GM12878 (cell line): Measurements from ENCODE around the gene SYTL4. TPM values are rescaled to one million over a fixed set of nuclear protein-coding genes. Genes with fewer than 3 reads are reported as not detected.

Experiments
- ATAC-seq: fragments of 200-7000 bp; cut with Tn5 transposase; 3 replicates; pipeline ENCODE4 v1.9.1; 2020; ENCODE audit warnings: mild to moderate bottlenecking, moderate library complexity
- BruUV-seq: library from RNA; stranded (reverse); fragments of 400-500 nt; replicated peaks from 2 replicates; lab custom pipeline; 2021; lab: Mats Ljungman, UMichigan
- CTCF ChIA-PET: fragments of 300-600 bp; sonication (Branson Sonifier 250); formaldehyde crosslinking; extraction: SDS; loops from one replicate; lab custom pipeline; 2021; ENCODE audit warnings: inconsistent platforms; lab: Yijun Ruan, JAX
- POLR2A ChIA-PET: fragments of 350-600 bp; formaldehyde crosslinking; extraction: SDS; loops from one replicate; lab custom pipeline; 2021; ENCODE audit warnings: inconsistent platforms; lab: Charles Lee
- RAD21 ChIA-PET: fragments of 300-600 bp; sonication (Branson Sonifier 250); formaldehyde crosslinking; loops from one replicate; lab custom pipeline; 2023; ENCODE audit warnings: antibody characterized with exemption; ENCODE audit not compliant: unreplicated experiment; lab: Charles Lee
- SMC1A ChIA-PET: fragments of 300-600 bp; sonication (Branson Sonifier 250); formaldehyde crosslinking; loops from one replicate; lab custom pipeline; 2023; ENCODE audit not compliant: unreplicated experiment, uncharacterized antibody; lab: Charles Lee
- DNase-seq: peaks from one replicate; pipeline ENCODE4 v3.0.0-alpha.2; 2011; ENCODE audit warnings: low read depth, low spot score
- FAIRE-seq: peaks from 3 replicates; lab custom pipeline; 2011; peaks lifted over from hg19 to GRCh38; lab: Jason Lieb, UNC
- H2AFZ ChIP-seq: 2 replicates; pipeline ENCODE4 v1.6.0; 2011; ENCODE audit warnings: low read depth, low read length, control low read depth; ENCODE audit not compliant: control insufficient read depth
- H3K27ac ChIP-seq: 2 replicates; pipeline ENCODE4 v1.5.1; 2011; ENCODE audit warnings: control low read depth; ENCODE audit not compliant: control insufficient read depth, insufficient read depth
- H3K27me3 ChIP-seq, 2 experiments: replicated peaks in 1 of 2; 2 replicates each; pipeline versions ENCODE4 v1.6.0 to v1.6.1; 2011; ENCODE audit warnings: low read length in 1 of 2; ENCODE audit not compliant: control insufficient read depth in 2 of 2, insufficient read depth in 2 of 2
- H3K36me3 ChIP-seq, 2 experiments: 2 replicates each; pipeline ENCODE4 v1.5.1; 2011; ENCODE audit warnings: low read length in 1 of 2; ENCODE audit not compliant: control insufficient read depth in 2 of 2, insufficient read depth in 2 of 2
- H3K4me1 ChIP-seq: 2 replicates; pipeline ENCODE4 v1.6.1; 2011; ENCODE audit warnings: mild to moderate bottlenecking, low read length, moderate library complexity, mixed read lengths; ENCODE audit not compliant: control insufficient read depth, insufficient read depth
- H3K4me2 ChIP-seq: 2 replicates; pipeline ENCODE4 v1.6.0; 2011; ENCODE audit warnings: control low read depth; ENCODE audit not compliant: control insufficient read depth, insufficient read depth
- H3K4me3 ChIP-seq: fragments of 200-600 bp; sonication (generic); 2 replicates; pipeline ENCODE4 v1.5.1; 2016
- H3K79me2 ChIP-seq: 2 replicates; pipeline ENCODE4 v1.6.0; 2011; ENCODE audit warnings: low read length; ENCODE audit not compliant: control insufficient read depth, insufficient read depth
- H3K9ac ChIP-seq: 2 replicates; pipeline ENCODE4 v1.8.0; 2011; ENCODE audit warnings: low read length, control low read depth, mixed read lengths; ENCODE audit not compliant: control insufficient read depth, insufficient read depth
- H3K9me3 ChIP-seq: replicated peaks from 3 replicates; pipeline ENCODE4 v1.5.1; 2011; ENCODE audit warnings: mild to moderate bottlenecking, low read length; ENCODE audit not compliant: control insufficient read depth, insufficient read depth
- H4K20me1 ChIP-seq: 2 replicates; pipeline ENCODE4 v1.6.0; 2011; ENCODE audit not compliant: control insufficient read depth, insufficient read depth
- BRCA1 ChIP-seq: IDR thresholded peaks from 2 replicates; pipeline ENCODE4 v1.6.1; 2011; ENCODE audit warnings: low read depth, low read length, improper control_type of control experiment
- CBX5 ChIP-seq: sonication (generic); IDR thresholded peaks from 2 replicates; pipeline ENCODE4 v1.6.1; 2016; ENCODE audit warnings: low read depth, moderate library complexity, mild to moderate bottlenecking, inconsistent platforms
- NRF1 ChIP-seq: conservative IDR thresholded peaks from 2 replicates; pipeline ENCODE4 v1.6.1; 2011; ENCODE audit warnings: mild to moderate bottlenecking, low read depth, low read length, improper control_type of control experiment
- STAT1 ChIP-seq: fragments of 450-650 bp; conservative IDR thresholded peaks from 2 replicates; pipeline ENCODE4 v1.6.1; 2014; ENCODE audit warnings: antibody characterized with exemption, mild to moderate bottlenecking
- TCF3 ChIP-seq: IDR thresholded peaks from 2 replicates; pipeline ENCODE4 v1.6.1; 2012; ENCODE audit warnings: low read depth, mild to moderate bottlenecking, low read length, borderline replicate concordance; ENCODE audit not compliant: insufficient read depth
- ZSCAN29 ChIP-seq: fragments of 450-650 bp; IDR thresholded peaks from 2 replicates; pipeline ENCODE4 v1.6.1; 2017; ENCODE audit warnings: mild to moderate bottlenecking, moderate library complexity
- WGBS: methylation state at CpG from one replicate; pipeline ENCODE4 v1.1.6; 2016; ENCODE audit warnings: low lambda C conversion rate; ENCODE audit not compliant: insufficient replicate concordance, insufficient coverage; ENCODE audit errors: missing lambda C conversion rate; 5-methylcytosine and 5-hydroxymethylcytosine counted together
- in situ Hi-C: fragments of 300-500 bp; cut with MboI; formaldehyde crosslinking; loops from 9 replicates; pipeline ENCODE4 v1.14.3; 2018; ENCODE audit warnings: mixed read lengths
- intact Hi-C: fragments of 100-400 bp; cut with micrococcal nuclease; formaldehyde crosslinking; loops from one replicate; pipeline ENCODE4 v1.14.2; 2022; ENCODE audit not compliant: unreplicated experiment
- polyA plus RNA-seq, 11 experiments: library from polyadenylated mRNA; depleted of rRNA in 4 of 11; unstranded in 6 of 11; stranded (reverse) in 5 of 11; fragments of >200 nt; fragmentation: Nextera tagmentation in 4 of 11; fragmentation: Illumina TruSeq in 1 of 11; extraction: Ambion mirVana in 4 of 11; extraction: Trizol in 1 of 11; gene quantifications; 1 replicate in 1 of 11; 2 replicates in 10 of 11; pipeline versions ENCODE4 v1.2.1 to v1.2.3, GENCODE V29; 2011 to 2016; ENCODE audit warnings: inconsistent platforms in 2 of 11, missing spikeins in 2 of 11, low read depth in 1 of 11
- total RNA-seq, 4 experiments: library from RNA; depleted of rRNA in 3 of 4; stranded (reverse); fragments of >200 nt in 3 of 4; fragmentation: Illumina TruSeq in 1 of 4; extraction: Trizol in 1 of 4; gene quantifications; 2 replicates each; pipeline versions ENCODE4 v1.2.1 to v1.2.3, GENCODE V29; 2013 to 2021
- TF ChIP-seq, protein P1 (sequence below): fragments of 450-650 bp; IDR thresholded peaks from 2 replicates; pipeline ENCODE4 v1.6.1; 2017; ENCODE audit warnings: borderline replicate concordance
- TF ChIP-seq, protein P2 (sequence below): IDR thresholded peaks from 2 replicates; pipeline ENCODE4 v1.6.1; 2012; ENCODE audit warnings: improper control_type of control experiment, low read depth, low read length; ENCODE audit not compliant: insufficient replicate concordance
- TF ChIP-seq, protein P3 (sequence below): IDR thresholded peaks from 2 replicates; pipeline ENCODE4 v1.6.1; 2012; ENCODE audit warnings: low read depth, low read length, improper control_type of control experiment
- TF ChIP-seq, protein P4 (sequence below), 3 experiments: IDR thresholded peaks in 2 of 3; conservative IDR thresholded peaks in 1 of 3; 2 replicates each; pipeline ENCODE4 v1.5.1; 2011; ENCODE audit warnings: low read depth in 3 of 3, low read length in 3 of 3, mild to moderate bottlenecking in 3 of 3, control low read depth in 2 of 3, moderate library complexity in 2 of 3, inconsistent platforms in 1 of 3, mixed read lengths in 1 of 3; ENCODE audit not compliant: control insufficient read depth in 2 of 3, insufficient read depth in 1 of 3; ENCODE audit errors: extremely low read depth in 1 of 3

SYTL4 gene
- total and polyA plus RNA-seq, 10 of the 15 experiments (the other 5 are each of a cell fraction or from before 2014, with no cell fraction given): 0.07 to 0.74 (median 0.19) TPM; not detected in 2

DNA sequence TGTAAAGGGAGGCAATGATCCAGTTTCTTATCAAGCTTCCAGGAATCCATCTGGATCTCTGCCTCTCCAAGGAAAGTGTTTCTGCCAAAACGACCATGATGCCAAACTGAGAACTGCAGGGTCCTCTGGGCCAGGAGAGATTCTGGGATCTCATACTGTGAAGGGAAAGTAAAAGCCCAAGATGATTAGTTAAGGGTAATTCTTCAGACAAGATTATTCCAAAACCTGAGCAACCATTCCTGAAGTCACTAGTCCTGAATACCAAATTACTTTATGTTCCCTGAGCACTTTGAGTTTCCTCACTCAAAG is 46.0 kb downstream of the SYTL4 start:
- Histone ChIP-seq H3K79me2 (no peaks in the 10 kb centered on the region), H3K9me3 (no peaks in the 10 kb centered on the region), H3K27me3 (no peaks in the 10 kb centered on the region; a peak in 1 of 4 replicates), H3K4me2 (no peak overlapping the region), H3K4me3 (no peak overlapping the region), H2AFZ (no peak overlapping the region), H3K4me1 (peaks cover 7% of the 10 kb centered on the region; the same call in 1 of the 2 replicates), H3K27ac (no peak overlapping the region), H3K36me3 (no peaks in the 10 kb centered on the region), H3K9ac (no peak overlapping the region), H4K20me1 (no peaks in the 10 kb centered on the region)
- RAD21 ChIA-PET: interaction anchor here (4.1 kb wide), 1 partner anchor 82 kb away, joined by 22 read pairs; no protein-coding TSS in a partner anchor
- DNase-seq: no peak
- ATAC-seq: peak; percentile 26
- CTCF ChIA-PET: interaction anchor here (0.9 to 7.5 kb wide), 7 partner anchors 12 to 601 kb away, joined by 3 to 128 read pairs (median 6); no protein-coding TSS in a partner anchor
- in situ Hi-C loops: loop anchor here (5.0 kb wide), 1 partner anchor 81 kb away; no protein-coding TSS in a partner anchor
- intact Hi-C loops: loop anchor here (1.0 to 5.0 kb wide), 4 partner anchors 82 to 601 kb away; no protein-coding TSS in a partner anchor
- TF ChIP-seq STAT1: no peak
- no peak for TF ChIP-seq NRF1
- TF ChIP-seq, protein P1, sequence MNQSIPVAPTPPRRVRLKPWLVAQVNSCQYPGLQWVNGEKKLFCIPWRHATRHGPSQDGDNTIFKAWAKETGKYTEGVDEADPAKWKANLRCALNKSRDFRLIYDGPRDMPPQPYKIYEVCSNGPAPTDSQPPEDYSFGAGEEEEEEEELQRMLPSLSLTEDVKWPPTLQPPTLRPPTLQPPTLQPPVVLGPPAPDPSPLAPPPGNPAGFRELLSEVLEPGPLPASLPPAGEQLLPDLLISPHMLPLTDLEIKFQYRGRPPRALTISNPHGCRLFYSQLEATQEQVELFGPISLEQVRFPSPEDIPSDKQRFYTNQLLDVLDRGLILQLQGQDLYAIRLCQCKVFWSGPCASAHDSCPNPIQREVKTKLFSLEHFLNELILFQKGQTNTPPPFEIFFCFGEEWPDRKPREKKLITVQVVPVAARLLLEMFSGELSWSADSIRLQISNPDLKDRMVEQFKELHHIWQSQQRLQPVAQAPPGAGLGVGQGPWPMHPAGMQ: no peak
- TF ChIP-seq, protein P2, sequence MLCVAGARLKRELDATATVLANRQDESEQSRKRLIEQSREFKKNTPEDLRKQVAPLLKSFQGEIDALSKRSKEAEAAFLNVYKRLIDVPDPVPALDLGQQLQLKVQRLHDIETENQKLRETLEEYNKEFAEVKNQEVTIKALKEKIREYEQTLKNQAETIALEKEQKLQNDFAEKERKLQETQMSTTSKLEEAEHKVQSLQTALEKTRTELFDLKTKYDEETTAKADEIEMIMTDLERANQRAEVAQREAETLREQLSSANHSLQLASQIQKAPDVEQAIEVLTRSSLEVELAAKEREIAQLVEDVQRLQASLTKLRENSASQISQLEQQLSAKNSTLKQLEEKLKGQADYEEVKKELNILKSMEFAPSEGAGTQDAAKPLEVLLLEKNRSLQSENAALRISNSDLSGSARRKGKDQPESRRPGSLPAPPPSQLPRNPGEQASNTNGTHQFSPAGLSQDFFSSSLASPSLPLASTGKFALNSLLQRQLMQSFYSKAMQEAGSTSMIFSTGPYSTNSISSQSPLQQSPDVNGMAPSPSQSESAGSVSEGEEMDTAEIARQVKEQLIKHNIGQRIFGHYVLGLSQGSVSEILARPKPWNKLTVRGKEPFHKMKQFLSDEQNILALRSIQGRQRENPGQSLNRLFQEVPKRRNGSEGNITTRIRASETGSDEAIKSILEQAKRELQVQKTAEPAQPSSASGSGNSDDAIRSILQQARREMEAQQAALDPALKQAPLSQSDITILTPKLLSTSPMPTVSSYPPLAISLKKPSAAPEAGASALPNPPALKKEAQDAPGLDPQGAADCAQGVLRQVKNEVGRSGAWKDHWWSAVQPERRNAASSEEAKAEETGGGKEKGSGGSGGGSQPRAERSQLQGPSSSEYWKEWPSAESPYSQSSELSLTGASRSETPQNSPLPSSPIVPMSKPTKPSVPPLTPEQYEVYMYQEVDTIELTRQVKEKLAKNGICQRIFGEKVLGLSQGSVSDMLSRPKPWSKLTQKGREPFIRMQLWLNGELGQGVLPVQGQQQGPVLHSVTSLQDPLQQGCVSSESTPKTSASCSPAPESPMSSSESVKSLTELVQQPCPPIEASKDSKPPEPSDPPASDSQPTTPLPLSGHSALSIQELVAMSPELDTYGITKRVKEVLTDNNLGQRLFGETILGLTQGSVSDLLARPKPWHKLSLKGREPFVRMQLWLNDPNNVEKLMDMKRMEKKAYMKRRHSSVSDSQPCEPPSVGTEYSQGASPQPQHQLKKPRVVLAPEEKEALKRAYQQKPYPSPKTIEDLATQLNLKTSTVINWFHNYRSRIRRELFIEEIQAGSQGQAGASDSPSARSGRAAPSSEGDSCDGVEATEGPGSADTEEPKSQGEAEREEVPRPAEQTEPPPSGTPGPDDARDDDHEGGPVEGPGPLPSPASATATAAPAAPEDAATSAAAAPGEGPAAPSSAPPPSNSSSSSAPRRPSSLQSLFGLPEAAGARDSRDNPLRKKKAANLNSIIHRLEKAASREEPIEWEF: no peak
- TF ChIP-seq BRCA1: no peak
- TF ChIP-seq TCF3: no peak
- no peak for TF ChIP-seq ZSCAN29
- no peak for TF ChIP-seq CBX5
- TF ChIP-seq, protein P3, sequence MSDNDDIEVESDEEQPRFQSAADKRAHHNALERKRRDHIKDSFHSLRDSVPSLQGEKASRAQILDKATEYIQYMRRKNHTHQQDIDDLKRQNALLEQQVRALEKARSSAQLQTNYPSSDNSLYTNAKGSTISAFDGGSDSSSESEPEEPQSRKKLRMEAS: no peak
- TF ChIP-seq, protein P4, sequence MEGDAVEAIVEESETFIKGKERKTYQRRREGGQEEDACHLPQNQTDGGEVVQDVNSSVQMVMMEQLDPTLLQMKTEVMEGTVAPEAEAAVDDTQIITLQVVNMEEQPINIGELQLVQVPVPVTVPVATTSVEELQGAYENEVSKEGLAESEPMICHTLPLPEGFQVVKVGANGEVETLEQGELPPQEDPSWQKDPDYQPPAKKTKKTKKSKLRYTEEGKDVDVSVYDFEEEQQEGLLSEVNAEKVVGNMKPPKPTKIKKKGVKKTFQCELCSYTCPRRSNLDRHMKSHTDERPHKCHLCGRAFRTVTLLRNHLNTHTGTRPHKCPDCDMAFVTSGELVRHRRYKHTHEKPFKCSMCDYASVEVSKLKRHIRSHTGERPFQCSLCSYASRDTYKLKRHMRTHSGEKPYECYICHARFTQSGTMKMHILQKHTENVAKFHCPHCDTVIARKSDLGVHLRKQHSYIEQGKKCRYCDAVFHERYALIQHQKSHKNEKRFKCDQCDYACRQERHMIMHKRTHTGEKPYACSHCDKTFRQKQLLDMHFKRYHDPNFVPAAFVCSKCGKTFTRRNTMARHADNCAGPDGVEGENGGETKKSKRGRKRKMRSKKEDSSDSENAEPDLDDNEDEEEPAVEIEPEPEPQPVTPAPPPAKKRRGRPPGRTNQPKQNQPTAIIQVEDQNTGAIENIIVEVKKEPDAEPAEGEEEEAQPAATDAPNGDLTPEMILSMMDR (IDR thresholded peaks at IDR 0.05 in 2 of 3, conservative IDR thresholded peaks at IDR 0.05 in 1 of 3; ENCODE audit: control insufficient read depth in 2 of 3, extremely low read depth in 1 of 3, insufficient read depth in 1 of 3, low read depth in 3 of 3, low read length in 3 of 3): no peak
- POLR2A ChIA-PET: no interaction called here
- WGBS: 0% methylated on average over 1 of the region's 1 CpG
- SMC1A ChIA-PET: interaction anchor here (1.1 to 4.5 kb wide), 4 partner anchors 14 to 83 kb away, joined by 3 to 22 read pairs (median 6); no protein-coding TSS in a partner anchor
- FAIRE-seq: no peak
- no TSS peak for BruUV-seq
